ENCODE results near the gene NR1H2.

Gene NR1H2

GRCh38 chr19:50419022-50419579 lies 42.8 kb downstream of the NR1H2 start:
- TF ChIP-seq ZNF8 (CRISPR knock-in tag; IDR thresholded peaks at IDR 0.05) (no peak), ISL1 (CRISPR knock-in tag; IDR thresholded peaks at IDR 0.05) (no peak), POU6F1 (CRISPR knock-in tag; IDR thresholded peaks at IDR 0.05; ENCODE audit: borderline replicate concordance, low read depth) (no peak), OSR1 (CRISPR knock-in tag; IDR thresholded peaks at IDR 0.05) (no peak), ESRRG (CRISPR knock-in tag; IDR thresholded peaks at IDR 0.05) (no peak), RARB (CRISPR knock-in tag; IDR thresholded peaks at IDR 0.05) (no peak), TCF4 (CRISPR knock-in tag; IDR thresholded peaks at IDR 0.05; ENCODE audit: borderline replicate concordance) (no peak), ZNF565 (CRISPR knock-in tag; conservative IDR thresholded peaks at IDR 0.05; ENCODE audit: low read depth) (no peak), ZFP3 (CRISPR knock-in tag; IDR thresholded peaks at IDR 0.05) (no peak), BACH2 (CRISPR knock-in tag; IDR thresholded peaks at IDR 0.05; ENCODE audit: borderline replicate concordance) (no peak), ARNTL (CRISPR knock-in tag; IDR thresholded peaks at IDR 0.05; ENCODE audit: borderline replicate concordance, low read depth) (no peak), CSRNP3 (CRISPR knock-in tag; IDR thresholded peaks at IDR 0.05) (no peak), TOX (CRISPR knock-in tag; IDR thresholded peaks at IDR 0.05; ENCODE audit: borderline replicate concordance) (no peak), TSHZ2 (CRISPR knock-in tag; IDR thresholded peaks at IDR 0.05) (no peak), PATZ1 (CRISPR knock-in tag; IDR thresholded peaks at IDR 0.05; ENCODE audit: borderline replicate concordance) (no peak)
- ATAC-seq, result no peak; the same call in 2 of the 3 replicates

GRCh38 chr19:50419580-50420035 lies 43.4 kb downstream of the NR1H2 start:
- ATAC-seq, result no peak
- TF ChIP-seq ISL1 (CRISPR knock-in tag; IDR thresholded peaks at IDR 0.05) (no peak), ZNF70 (CRISPR knock-in tag; IDR thresholded peaks at IDR 0.05) (no peak), ZFP30 (CRISPR knock-in tag; IDR thresholded peaks at IDR 0.05) (no peak), ZNF8 (CRISPR knock-in tag; IDR thresholded peaks at IDR 0.05) (no peak), BACH2 (CRISPR knock-in tag; IDR thresholded peaks at IDR 0.05; ENCODE audit: borderline replicate concordance) (no peak)

- TF ChIP-seq PATZ1 (CRISPR knock-in tag; IDR thresholded peaks at IDR 0.05; ENCODE audit: borderline replicate concordance) (no peak), BACH2 (CRISPR knock-in tag; IDR thresholded peaks at IDR 0.05; ENCODE audit: borderline replicate concordance) (no peak), ESRRG (CRISPR knock-in tag; IDR thresholded peaks at IDR 0.05) (no peak), ZC3H10 (CRISPR knock-in tag; IDR thresholded peaks at IDR 0.05) (no peak), OSR1 (CRISPR knock-in tag; IDR thresholded peaks at IDR 0.05) (no peak), TSHZ2 (CRISPR knock-in tag; IDR thresholded peaks at IDR 0.05) (no peak), CREB5 (CRISPR knock-in tag; IDR thresholded peaks at IDR 0.05; ENCODE audit: low read depth) (no peak), ZNF565 (CRISPR knock-in tag; conservative IDR thresholded peaks at IDR 0.05; ENCODE audit: low read depth) (no peak), ZFP30 (CRISPR knock-in tag; IDR thresholded peaks at IDR 0.05) (no peak), ARNTL (CRISPR knock-in tag; IDR thresholded peaks at IDR 0.05; ENCODE audit: borderline replicate concordance, low read depth) (no peak), TCF4 (CRISPR knock-in tag; IDR thresholded peaks at IDR 0.05; ENCODE audit: borderline replicate concordance) (no peak), TOX (CRISPR knock-in tag; IDR thresholded peaks at IDR 0.05; ENCODE audit: borderline replicate concordance) (no peak), CSDC2 (CRISPR knock-in tag; IDR thresholded peaks at IDR 0.05) (no peak), RARB (CRISPR knock-in tag; IDR thresholded peaks at IDR 0.05) (no peak), ZNF70 (CRISPR knock-in tag; IDR thresholded peaks at IDR 0.05) (no peak), ZFP3 (CRISPR knock-in tag; IDR thresholded peaks at IDR 0.05) (no peak)
- ATAC-seq, result no peak
These were observed 43.9 kb downstream of the NR1H2 start for GRCh38 chr19:50420127-50420526.

All from SK-N-SH treated with all-trans-retinoic acid at 6 μM for 48 hours (cell line).